Measurements from ENCODE around the gene PPIG.
"Not testable (repeated sequence)": the region's sequence is repeated elsewhere in the genome, so short reads cannot be mapped to it uniquely, and the experiment has no call there.

Gene PPIG

GRCh38 chr2:169573160-169573973, 10.8 kb upstream of the PPIG start, which contains the start of gene FASTKD1:
Gene FASTKD1, minus strand, starts transcription at chr2:169573865. Its CDS starts 1,836 bp downstream, at chr2:169572029.
- H3K27me3 Mint-ChIP-seq, result peaks cover 4% of the 10 kb centered on the region
- intact Hi-C loops (cut with micrococcal nuclease), result loop anchor here (1.0 to 2.0 kb wide), 2 partner anchors 11 to 95 kb away; partner anchors contain the start of genes BBS5 and PPIG
- peaks cover 20% of the 10 kb centered on the region for H3K4me1 Mint-ChIP-seq (ENCODE audit: low read depth)
- peak within 1 kb of the TSS; percentile 92 for H3K4me3 Mint-ChIP-seq
- peaks cover 37% of the 10 kb centered on the region for H3K36me3 Mint-ChIP-seq (ENCODE audit: low read depth)
- peak within 1 kb of the TSS; percentile 90 for H3K27ac Mint-ChIP-seq
- no peaks in the 10 kb centered on the region for H3K9me3 Mint-ChIP-seq

GRCh38 chr2:169573974-169574299, 10.2 kb upstream of the PPIG start:
- H3K36me3 Mint-ChIP-seq (ENCODE audit: low read depth), result peaks cover 31% of the 10 kb centered on the region
- peaks cover 20% of the 10 kb centered on the region for H3K4me1 Mint-ChIP-seq (ENCODE audit: low read depth)
- peak overlapping the region; percentile 92 for H3K4me3 Mint-ChIP-seq
- H3K27me3 Mint-ChIP-seq, result peaks cover 8% of the 10 kb centered on the region
- H3K27ac Mint-ChIP-seq, result peak overlapping the region; percentile 90
- intact Hi-C loops (cut with micrococcal nuclease), result loop anchor here (1.0 to 2.0 kb wide), 2 partner anchors 10 to 95 kb away; partner anchors contain the start of genes BBS5 and PPIG
- H3K9me3 Mint-ChIP-seq, result no peaks in the 10 kb centered on the region

- H3K4me3 Mint-ChIP-seq; intact Hi-C loops (cut with micrococcal nuclease); H3K27ac Mint-ChIP-seq; H3K9me3 Mint-ChIP-seq: not testable (repeated sequence)
- H3K27me3 Mint-ChIP-seq, result peaks cover 11% of the 10 kb centered on the region
- H3K4me1 Mint-ChIP-seq (ENCODE audit: low read depth), result peaks cover 20% of the 10 kb centered on the region
- H3K36me3 Mint-ChIP-seq (ENCODE audit: low read depth), result peaks cover 26% of the 10 kb centered on the region
Measured at GRCh38 chr2:169574539-169574938, 9.6 kb upstream of the PPIG start.

- Mint-ChIP-seq H3K36me3 (ENCODE audit: low read depth) (peaks cover 19% of the 10 kb centered on the region), H3K27me3 (peaks cover 11% of the 10 kb centered on the region), H3K4me1 (ENCODE audit: low read depth) (peaks cover 13% of the 10 kb centered on the region)
- intact Hi-C loops (cut with micrococcal nuclease); H3K4me3 Mint-ChIP-seq; H3K9me3 Mint-ChIP-seq; H3K27ac Mint-ChIP-seq: not testable (repeated sequence)
Measured at GRCh38 chr2:169575264-169575663, 8.9 kb upstream of the PPIG start.

- Mint-ChIP-seq H3K4me3 (no peak overlapping the region), H3K4me1 (ENCODE audit: low read depth) (no peaks in the 10 kb centered on the region), H3K27me3 (peaks cover 11% of the 10 kb centered on the region), H3K36me3 (ENCODE audit: low read depth) (peaks cover 1% of the 10 kb centered on the region), H3K27ac (no peak overlapping the region), H3K9me3 (peaks cover 8% of the 10 kb centered on the region)
- intact Hi-C loops (cut with micrococcal nuclease), result no loop called here
Measured at GRCh38 chr2:169579044-169579443, 5.1 kb upstream of the PPIG start.

- H3K4me3 Mint-ChIP-seq, H3K27me3 Mint-ChIP-seq, H3K9me3 Mint-ChIP-seq, H3K27ac Mint-ChIP-seq: not testable (repeated sequence)
- Mint-ChIP-seq H3K4me1 (ENCODE audit: low read depth) (peaks cover 11% of the 10 kb centered on the region), H3K36me3 (ENCODE audit: low read depth) (peaks cover 23% of the 10 kb centered on the region)
- intact Hi-C loops (cut with micrococcal nuclease), result loop anchor here (10.0 kb wide), 1 partner anchor 212 kb away; the partner anchor contains the start of gene SSB
Measured at GRCh38 chr2:169582552-169583266, 1.4 kb upstream of the PPIG start.

- H3K9me3 Mint-ChIP-seq, result peaks cover 8% of the 10 kb centered on the region
- peaks cover 7% of the 10 kb centered on the region for H3K27me3 Mint-ChIP-seq
- H3K4me1 Mint-ChIP-seq (ENCODE audit: low read depth), result peaks cover 11% of the 10 kb centered on the region
- peaks cover 23% of the 10 kb centered on the region for H3K36me3 Mint-ChIP-seq (ENCODE audit: low read depth)
- intact Hi-C loops (cut with micrococcal nuclease), result loop anchor here (10.0 kb wide), 1 partner anchor 211 kb away; the partner anchor contains the start of gene SSB
- peak overlapping the region; percentile 99 for H3K27ac Mint-ChIP-seq
- H3K4me3 Mint-ChIP-seq, result no peak overlapping the region
Measured at GRCh38 chr2:169583518-169583917, 633 bp upstream of the PPIG start.

GRCh38 chr2:169585673-169586072, 1.5 kb downstream of the PPIG start:
- peaks cover 8% of the 10 kb centered on the region for H3K9me3 Mint-ChIP-seq
- peak overlapping the region; percentile 99 for H3K27ac Mint-ChIP-seq
- no peaks in the 10 kb centered on the region for H3K27me3 Mint-ChIP-seq
- peak overlapping the region; percentile 98 for H3K4me3 Mint-ChIP-seq
- H3K4me1 Mint-ChIP-seq (ENCODE audit: low read depth), result peaks cover 25% of the 10 kb centered on the region
- peaks cover 31% of the 10 kb centered on the region for H3K36me3 Mint-ChIP-seq (ENCODE audit: low read depth)
- intact Hi-C loops (cut with micrococcal nuclease), result loop anchor here (2.0 to 10.0 kb wide), 2 partner anchors 109 to 209 kb away; partner anchors contain the start of genes CFAP210, PHOSPHO2 and SSB

GRCh38 chr2:169590804-169591203, 6.7 kb downstream of the PPIG start:
- peaks cover 29% of the 10 kb centered on the region for H3K36me3 Mint-ChIP-seq (ENCODE audit: low read depth)
- intact Hi-C loops (cut with micrococcal nuclease), result no loop called here
- H3K9me3 Mint-ChIP-seq, result no peaks in the 10 kb centered on the region
- H3K4me3 Mint-ChIP-seq, result no peak overlapping the region
- no peaks in the 10 kb centered on the region for H3K27me3 Mint-ChIP-seq
- peak overlapping the region; percentile 51 for H3K27ac Mint-ChIP-seq
- H3K4me1 Mint-ChIP-seq (ENCODE audit: low read depth), result peaks cover 21% of the 10 kb centered on the region

- Mint-ChIP-seq H3K4me1 (ENCODE audit: low read depth) (peaks cover 18% of the 10 kb centered on the region), H3K36me3 (ENCODE audit: low read depth) (peaks cover 35% of the 10 kb centered on the region)
- intact Hi-C loops (cut with micrococcal nuclease); H3K27me3 Mint-ChIP-seq; H3K4me3 Mint-ChIP-seq; H3K27ac Mint-ChIP-seq; H3K9me3 Mint-ChIP-seq: not testable (repeated sequence)
Measured at GRCh38 chr2:169596546-169596945, 12.4 kb downstream of the PPIG start.

GRCh38 chr2:169598982-169599381, 14.8 kb downstream of the PPIG start:
- H3K4me1 Mint-ChIP-seq (ENCODE audit: low read depth), result peaks cover 20% of the 10 kb centered on the region
- no peak overlapping the region for H3K27ac Mint-ChIP-seq
- peaks cover 42% of the 10 kb centered on the region for H3K36me3 Mint-ChIP-seq (ENCODE audit: low read depth)
- H3K9me3 Mint-ChIP-seq, result no peaks in the 10 kb centered on the region
- H3K27me3 Mint-ChIP-seq, result no peaks in the 10 kb centered on the region
- intact Hi-C loops (cut with micrococcal nuclease), result no loop called here
- no peak overlapping the region for H3K4me3 Mint-ChIP-seq

- intact Hi-C loops (cut with micrococcal nuclease), result no loop called here
- Mint-ChIP-seq H3K4me3 (no peak overlapping the region), H3K27ac (no peak overlapping the region), H3K36me3 (ENCODE audit: low read depth) (peaks cover 44% of the 10 kb centered on the region), H3K27me3 (no peaks in the 10 kb centered on the region), H3K4me1 (ENCODE audit: low read depth) (peaks cover 20% of the 10 kb centered on the region), H3K9me3 (no peaks in the 10 kb centered on the region)
Measured at GRCh38 chr2:169599568-169599967, 15.4 kb downstream of the PPIG start.

GRCh38 chr2:169609264-169609663, 25.1 kb downstream of the PPIG start:
- Mint-ChIP-seq H3K9me3 (no peaks in the 10 kb centered on the region), H3K27me3 (no peaks in the 10 kb centered on the region), H3K27ac (no peak overlapping the region), H3K4me3 (no peak overlapping the region), H3K4me1 (ENCODE audit: low read depth) (no peaks in the 10 kb centered on the region), H3K36me3 (ENCODE audit: low read depth) (peaks cover 96% of the 10 kb centered on the region)
- intact Hi-C loops (cut with micrococcal nuclease), result loop anchor here (10.0 kb wide), 1 partner anchor 54 kb away; no protein-coding TSS in a partner anchor

GRCh38 chr2:169613876-169614275, 29.7 kb downstream of the PPIG start:
- H3K27ac Mint-ChIP-seq, result no peak overlapping the region
- H3K4me3 Mint-ChIP-seq, result no peak overlapping the region
- peaks cover 10% of the 10 kb centered on the region for H3K9me3 Mint-ChIP-seq
- intact Hi-C loops (cut with micrococcal nuclease), result loop anchor here (10.0 kb wide), 1 partner anchor 331 kb away; no protein-coding TSS in a partner anchor
- H3K4me1 Mint-ChIP-seq (ENCODE audit: low read depth), result peaks cover 8% of the 10 kb centered on the region
- H3K36me3 Mint-ChIP-seq (ENCODE audit: low read depth), result peaks cover 97% of the 10 kb centered on the region
- no peaks in the 10 kb centered on the region for H3K27me3 Mint-ChIP-seq
